ENCODE data around the gene PSMB7.

Gene PSMB7

DNA sequence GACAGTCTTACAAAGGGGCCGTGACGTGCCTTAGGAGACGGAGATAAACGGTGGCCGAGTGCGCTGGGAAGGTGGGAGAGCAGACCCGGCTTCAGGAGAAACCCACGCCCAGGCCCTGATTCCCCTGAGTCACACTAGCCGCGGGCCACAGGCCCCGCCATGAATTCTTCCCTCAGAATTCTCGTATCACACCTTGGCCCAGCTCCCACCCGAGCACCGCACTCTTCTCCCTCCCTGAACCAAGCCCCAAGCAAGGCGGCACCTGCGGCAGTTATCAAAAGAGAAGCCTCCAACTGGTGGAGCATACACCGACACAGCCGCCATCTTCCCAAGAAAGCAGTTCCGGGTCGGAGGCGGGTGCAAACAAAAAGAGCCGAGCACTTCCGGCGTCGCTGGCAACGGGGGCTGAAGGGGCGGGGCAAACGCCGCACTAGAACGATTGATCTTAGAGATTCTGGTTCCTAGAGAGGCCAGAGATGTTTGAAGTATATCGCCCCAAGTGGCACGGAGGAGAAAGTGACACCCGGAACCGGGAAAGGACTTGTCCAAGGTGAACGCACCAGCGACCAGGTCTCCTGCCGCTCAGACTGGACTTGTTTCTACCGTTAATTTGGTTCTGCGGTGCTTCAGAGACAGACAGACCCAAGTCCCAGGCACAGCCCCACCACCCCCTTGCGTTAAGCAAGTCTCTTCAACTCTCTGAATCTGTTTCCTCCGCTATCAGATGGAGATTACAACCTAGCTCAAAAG lies at the start of gene PSMB7:
TSS of gene PSMB7 (minus strand) at position 341 of the 750 bp plus-strand sequence. CDS start at position 324, 17 bp downstream.
- in situ Hi-C loops (cut with MboI; ENCODE audit: low sequenced_read_pairs) = no loop called here

DNA sequence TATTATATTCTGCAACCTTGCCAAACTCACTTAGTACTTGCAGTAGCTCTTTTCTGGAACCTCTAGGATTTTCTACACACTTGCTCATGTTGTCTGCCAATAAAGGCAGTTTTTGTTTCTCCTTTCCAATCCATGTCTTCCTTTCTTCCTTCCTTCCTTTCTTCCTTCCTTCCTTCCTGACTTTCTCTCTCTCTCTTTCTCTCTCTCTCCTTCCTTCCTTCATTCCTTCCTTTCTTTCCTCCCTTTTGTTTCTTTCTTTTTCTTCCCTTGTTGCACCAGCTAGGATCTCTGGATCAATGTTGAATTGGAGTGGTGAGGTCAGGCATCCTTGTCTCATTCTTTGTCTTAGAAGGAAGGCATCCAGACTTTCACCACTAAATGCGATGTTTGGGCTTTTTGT lies 47.5 kb upstream of the PSMB7 start:
- in situ Hi-C loops (cut with MboI; ENCODE audit: low sequenced_read_pairs) = no loop called here

DNA sequence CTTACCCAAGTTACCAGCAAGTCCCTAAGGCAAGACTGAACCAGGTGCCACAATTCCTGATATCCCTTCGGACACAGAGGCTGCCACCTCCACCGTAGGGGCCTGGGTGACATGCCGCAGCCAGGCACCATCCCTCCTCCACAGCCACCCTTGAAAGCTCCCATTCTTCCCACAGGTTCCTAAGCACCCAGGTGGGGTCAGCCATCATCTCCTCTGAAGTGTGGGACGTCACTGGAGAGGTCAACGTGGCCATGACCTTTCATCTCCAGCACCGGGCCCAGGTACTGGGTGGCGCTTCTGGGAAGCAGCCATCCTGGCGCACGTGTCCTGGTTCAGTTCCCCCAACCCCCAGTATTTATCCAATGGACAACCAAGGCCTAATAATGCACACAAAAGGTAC lies 43.2 kb upstream of the PSMB7 start:
- in situ Hi-C loops (cut with MboI; ENCODE audit: low sequenced_read_pairs) = no loop called here

DNA sequence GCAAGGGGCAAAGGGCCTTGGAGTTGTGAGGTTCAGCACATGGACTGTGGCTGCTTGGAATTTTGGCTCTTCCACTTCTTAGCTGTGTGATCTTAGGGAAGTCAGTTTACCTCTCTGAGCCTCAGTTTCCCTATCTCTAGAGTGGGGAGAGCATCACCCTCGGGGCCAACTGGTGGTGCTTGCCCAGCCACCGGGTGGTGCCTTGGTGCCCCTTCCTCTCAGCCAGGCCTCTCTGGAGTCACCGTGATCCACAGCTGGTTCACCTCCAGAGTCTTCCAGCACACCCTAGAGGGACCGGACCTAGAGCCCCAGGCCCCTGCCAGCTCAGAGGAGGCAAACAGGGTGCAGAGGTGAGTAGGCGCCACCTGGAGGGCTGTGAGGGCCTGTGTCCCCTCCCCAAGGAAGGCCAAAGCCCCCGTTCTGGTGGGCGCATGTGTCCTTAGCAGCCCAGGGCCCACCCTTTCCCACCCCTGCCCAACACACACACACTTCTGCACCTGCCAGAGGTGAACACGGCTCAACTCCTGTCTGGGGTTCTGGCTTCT lies 42.7 kb upstream of the PSMB7 start:
- in situ Hi-C loops (cut with MboI; ENCODE audit: low sequenced_read_pairs) = no loop called here

DNA sequence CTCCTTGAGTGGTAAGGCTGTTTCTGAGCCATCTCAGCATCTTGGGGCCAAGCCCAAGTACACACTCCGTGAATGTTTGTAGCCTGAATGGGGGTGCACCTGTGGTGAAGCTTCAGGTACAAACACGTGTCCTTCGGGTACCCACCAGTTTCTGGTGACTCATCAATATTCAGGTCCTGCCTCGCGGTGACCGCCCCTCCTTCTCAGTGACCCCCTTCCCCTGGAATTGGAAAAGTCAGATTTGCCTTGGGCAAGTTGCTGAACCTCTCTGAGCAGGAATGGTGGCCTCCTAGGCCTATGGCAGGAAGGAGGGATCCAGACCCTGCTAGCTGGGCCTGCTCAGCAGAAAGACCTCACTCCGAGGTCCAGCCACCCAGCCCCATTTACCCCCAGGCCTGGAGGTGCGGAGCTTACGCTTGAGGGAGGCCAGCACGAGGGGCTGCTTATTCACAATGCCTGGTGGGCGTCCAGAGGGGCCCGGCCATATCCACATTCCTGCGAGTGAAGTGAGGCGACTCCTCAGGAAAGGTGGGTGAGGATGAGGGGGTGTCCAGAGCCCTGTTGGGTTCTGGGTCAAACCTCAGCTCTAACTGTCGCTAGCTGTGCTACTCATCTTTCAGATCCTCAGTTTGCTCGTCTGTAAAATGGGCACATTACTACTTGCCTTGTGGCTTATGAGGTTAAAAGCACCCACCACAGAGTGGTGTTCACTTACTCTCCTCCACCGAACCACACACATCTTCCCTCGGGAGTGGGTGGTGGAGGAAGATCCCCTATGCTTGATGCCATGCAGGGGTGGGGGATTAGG lies 42.0 kb upstream of the PSMB7 start:
- in situ Hi-C loops (cut with MboI; ENCODE audit: low sequenced_read_pairs) = no loop called here

DNA sequence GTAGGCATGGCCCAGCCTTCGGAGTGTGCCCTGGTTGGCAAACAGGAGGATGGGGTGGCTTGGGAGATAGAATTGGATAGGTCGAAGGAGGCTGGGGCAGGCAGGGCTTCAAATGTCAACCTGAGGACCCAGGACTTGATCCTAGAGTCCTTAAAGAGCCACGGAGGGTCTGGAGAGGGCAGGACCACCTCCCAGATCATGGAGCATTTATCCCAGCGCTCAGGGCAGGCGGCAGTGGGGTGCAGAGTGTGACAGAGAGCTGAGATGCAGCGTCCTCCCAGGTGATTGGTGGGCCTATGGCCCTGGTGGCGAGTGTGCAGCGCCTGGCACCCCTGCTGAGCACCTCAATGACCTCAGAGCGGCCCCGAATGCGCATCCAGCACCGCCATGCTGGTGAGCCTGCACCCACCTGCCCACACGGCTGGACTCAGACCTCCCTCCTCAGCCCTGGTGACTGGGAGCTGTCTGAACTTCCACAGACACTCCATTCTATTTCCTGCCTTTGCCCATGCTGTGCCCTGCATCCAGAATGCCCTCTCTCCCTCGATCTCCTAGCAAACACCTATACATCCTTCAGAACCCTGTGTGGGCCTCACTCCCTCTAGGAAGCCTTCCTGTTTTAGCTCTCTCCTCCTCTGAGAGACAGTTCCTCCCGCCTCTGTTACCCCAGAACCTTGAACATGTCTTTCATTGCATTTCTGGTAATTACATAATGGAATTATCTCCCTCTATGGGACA lies 41.3 kb upstream of the PSMB7 start:
- in situ Hi-C loops (cut with MboI; ENCODE audit: low sequenced_read_pairs) = no loop called here

DNA sequence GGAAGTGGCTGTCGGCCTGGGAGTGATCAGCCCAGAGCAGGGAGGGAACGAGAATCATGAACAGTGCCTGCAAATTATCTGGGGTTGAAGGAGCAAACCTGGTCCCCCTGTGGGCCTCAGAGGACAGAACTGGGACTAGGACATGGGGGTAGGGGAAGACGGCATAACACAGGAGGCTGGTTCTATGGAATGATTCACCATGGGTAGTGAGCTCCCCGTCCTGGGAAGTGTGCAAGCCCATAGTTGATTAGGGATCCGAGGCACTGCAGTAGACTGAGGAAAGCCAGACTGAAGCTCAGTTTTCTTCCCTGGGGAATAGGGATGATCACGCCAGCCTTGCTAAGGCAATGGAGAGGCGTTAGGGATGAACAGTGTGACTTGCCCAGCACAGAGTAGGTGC lies 40.6 kb upstream of the PSMB7 start:
- in situ Hi-C loops (cut with MboI; ENCODE audit: low sequenced_read_pairs) = no loop called here

DNA sequence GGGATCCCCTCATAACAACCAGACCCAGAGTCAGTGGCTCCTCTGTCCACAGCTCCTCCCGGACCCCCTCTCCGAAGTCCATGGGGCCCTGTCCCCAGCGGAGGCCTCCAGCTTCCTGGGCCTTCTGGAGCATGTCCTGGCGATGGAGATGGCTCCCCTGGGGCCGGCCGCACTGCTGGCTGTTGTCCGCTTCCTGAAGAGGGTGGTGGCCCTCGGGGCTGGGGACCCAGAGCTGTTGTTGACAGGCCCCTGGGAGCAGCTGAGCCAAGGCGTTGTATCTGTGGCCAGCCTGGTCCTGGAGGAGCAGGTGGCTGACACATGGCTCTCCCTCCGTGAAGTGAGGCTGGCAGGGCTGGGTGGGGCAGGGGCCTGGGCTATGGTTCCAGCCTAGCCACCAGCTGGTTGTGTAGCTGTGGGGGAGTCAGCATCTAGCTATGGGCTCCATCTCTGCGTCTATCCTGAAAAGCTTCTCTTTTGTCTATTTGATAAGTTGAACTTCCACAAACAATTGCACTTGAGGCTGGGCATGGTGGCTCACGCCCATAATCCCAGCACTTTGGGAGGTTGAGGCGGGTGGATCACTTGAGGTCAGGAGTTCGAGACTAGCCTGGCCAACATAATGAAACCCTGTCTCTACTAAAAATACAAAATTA lies 39.7 kb upstream of the PSMB7 start:
- in situ Hi-C loops (cut with MboI; ENCODE audit: low sequenced_read_pairs) = no loop called here

DNA sequence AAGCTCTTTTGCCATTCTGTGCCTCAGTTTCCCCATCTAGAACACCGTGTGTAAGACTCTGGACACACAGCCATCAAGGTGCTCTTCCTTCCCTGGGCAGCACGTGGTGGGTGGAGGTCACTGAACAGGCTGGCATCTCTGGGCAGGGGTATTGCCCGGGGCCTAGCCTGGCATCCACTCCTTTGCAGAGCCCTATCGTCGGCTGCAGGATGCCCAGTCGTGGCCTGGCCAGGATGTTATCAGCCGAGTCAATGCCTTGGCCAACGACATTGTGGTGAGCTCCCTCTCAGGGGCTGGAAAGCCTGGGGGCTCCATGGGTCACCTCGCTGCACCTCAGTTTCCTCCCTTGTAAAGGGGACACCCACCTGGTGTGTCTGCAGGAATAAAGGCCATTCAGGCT lies 39.1 kb upstream of the PSMB7 start:
- in situ Hi-C loops (cut with MboI; ENCODE audit: low sequenced_read_pairs) = no loop called here

DNA sequence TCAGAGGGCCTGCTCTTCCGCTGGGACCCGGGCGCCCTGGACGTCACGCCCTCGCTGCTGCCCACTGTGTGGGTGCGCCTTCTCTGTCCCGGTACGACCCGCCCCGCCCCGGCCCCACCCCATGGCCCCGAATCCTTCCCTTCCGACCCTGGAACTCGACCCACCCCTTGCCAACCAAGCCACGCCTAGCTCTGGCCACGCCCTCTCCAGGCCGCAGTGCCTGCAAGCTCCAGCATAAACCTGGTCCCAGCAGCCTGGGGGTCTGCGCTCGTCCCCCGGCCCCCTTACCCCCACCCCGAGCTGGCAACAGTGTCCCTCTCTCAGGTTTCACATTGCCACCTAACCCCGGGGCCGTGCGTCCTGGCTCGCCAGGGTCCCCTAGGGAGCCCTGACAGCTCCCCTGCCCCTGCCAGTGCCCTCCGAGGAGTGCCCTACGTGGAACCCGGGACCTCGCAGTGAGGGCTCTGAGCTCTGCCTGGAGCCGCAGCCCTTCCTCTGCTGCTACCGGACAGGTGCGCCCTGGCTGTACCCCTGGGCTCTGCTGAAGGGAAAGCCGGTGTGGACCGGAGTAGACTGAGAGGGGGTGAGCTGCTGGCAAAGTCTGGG lies 38.4 kb upstream of the PSMB7 start:
- in situ Hi-C loops (cut with MboI; ENCODE audit: low sequenced_read_pairs) = no loop called here

DNA sequence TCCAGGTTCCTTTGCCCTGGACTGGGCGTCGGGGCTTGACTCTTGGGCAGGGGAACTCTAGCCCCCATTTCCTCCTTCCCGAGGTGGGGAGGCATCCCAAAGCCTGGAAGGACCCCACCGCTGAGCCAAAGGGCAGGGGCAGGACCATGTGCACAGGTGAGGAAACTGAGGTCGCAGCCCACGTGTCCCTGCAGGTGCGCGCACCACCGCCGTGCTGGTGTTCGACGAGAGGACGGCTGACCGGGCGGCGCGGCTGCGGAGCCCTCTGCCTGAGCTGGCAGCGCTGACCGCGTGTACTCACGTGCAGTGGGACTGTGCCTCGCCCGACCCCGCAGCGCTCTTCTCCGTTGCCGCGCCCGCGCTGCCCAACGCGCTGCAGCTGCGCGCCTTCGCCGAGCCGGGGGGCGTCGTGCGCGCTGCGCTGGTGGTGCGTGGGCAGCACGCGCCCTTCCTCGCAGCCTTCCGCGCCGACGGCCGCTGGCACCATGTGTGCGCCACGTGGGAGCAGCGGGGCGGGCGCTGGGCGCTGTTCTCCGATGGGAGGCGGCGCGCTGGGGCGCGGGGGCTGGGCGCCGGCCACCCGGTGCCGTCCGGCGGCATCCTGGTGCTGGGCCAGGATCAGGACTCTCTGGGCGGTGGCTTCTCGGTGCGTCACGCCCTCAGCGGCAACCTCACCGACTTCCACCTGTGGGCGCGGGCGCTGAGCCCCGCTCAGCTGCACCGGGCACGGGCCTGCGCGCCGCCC lies 37.8 kb upstream of the PSMB7 start:
- in situ Hi-C loops (cut with MboI; ENCODE audit: low sequenced_read_pairs) = no loop called here

DNA sequence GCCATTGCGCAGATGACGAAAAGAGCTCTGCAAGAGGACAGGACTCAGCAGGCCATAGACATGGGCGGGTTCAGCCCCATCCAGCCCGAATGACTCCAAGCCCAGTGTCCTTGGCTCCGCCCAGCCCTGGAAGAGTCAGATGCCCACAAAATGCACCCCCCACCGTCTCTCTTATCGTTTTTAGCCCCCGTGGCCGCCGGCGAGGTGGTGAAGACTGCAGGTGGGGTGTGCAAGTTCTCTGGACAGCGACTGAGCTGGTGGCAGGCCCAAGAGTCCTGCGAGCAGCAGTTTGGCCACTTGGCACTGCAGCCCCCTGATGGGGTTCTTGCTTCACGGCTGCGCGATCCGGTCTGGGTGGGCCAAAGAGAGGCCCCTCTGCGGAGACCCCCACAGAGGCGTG lies 37.1 kb upstream of the PSMB7 start:
- in situ Hi-C loops (cut with MboI; ENCODE audit: low sequenced_read_pairs) = no loop called here

DNA sequence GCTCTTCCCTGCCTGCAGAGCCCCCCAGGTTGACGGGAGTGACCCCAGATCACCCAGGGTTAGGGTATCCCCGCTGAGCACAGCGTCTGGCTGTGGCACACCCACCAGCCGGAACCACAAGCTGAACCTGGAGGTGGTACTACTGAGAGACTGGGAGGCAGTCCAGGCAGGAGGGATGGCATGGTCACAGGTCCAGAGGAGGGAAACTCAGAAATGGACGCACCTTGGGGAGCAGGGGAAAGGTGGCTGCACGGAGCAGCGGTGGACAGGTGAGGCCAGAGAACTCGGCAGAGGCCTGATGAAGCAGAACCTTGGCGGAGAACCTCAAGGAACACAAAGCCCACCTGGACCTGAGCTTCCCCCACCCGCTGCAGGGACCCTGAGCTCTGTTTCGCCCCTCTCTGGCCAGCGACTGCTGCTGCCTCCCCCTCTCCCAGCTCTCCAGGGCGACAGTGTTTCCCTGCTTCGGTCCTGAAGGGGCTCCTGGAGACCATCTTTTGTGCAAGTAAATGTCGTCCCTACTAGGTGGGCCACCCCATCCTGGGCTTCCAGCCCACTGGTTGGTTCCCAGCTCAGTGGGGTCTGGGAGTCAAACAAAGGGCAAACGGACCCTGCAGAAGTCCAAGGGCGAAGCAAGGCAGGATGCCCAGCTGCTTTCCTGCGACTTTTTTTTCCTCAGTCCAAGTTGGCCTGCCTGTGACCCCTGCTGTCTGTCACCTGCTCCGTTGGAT lies 35.9 kb upstream of the PSMB7 start:
- in situ Hi-C loops (cut with MboI; ENCODE audit: low sequenced_read_pairs) = no loop called here

DNA sequence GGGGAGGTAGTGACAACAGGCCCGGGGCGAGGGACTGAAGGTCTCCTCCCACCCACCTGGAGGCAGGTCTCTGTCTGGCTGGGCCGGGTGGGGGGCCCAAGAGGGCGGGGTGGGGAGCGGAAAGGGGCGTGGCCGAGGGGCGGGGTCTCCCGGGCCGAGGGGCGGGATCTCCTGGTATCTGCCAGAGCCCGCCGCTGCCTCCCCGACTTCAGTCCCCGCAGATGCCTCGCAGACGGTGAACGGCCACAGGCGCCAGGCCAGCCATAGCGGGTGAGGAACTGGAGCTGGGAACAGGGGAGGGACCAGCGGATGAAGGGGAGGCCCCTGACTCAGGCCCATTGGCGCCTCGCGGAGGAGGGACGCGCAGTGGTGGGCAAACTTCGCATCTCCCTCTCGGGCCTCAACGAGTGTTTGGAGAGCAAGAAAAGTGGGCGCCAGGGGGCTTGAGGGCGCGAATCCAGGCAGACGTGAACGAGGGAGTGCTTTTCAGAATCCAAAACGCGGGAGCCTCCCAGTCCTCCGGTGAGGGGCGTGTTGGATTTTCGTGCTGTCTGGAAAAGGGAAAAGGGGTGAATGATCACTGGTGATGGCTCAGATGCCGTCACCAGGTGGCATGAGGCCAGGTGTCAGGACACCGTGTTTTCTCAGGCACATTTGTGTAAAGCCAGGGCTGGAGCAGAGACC lies 35.1 kb upstream of the PSMB7 start, which contains the start of gene ADGRD2:
TSS of gene ADGRD2 (plus strand) at position 211 of the 684 bp plus-strand sequence. CDS start 1,216 bp downstream, outside the sequence.
- in situ Hi-C loops (cut with MboI; ENCODE audit: low sequenced_read_pairs) = no loop called here

DNA sequence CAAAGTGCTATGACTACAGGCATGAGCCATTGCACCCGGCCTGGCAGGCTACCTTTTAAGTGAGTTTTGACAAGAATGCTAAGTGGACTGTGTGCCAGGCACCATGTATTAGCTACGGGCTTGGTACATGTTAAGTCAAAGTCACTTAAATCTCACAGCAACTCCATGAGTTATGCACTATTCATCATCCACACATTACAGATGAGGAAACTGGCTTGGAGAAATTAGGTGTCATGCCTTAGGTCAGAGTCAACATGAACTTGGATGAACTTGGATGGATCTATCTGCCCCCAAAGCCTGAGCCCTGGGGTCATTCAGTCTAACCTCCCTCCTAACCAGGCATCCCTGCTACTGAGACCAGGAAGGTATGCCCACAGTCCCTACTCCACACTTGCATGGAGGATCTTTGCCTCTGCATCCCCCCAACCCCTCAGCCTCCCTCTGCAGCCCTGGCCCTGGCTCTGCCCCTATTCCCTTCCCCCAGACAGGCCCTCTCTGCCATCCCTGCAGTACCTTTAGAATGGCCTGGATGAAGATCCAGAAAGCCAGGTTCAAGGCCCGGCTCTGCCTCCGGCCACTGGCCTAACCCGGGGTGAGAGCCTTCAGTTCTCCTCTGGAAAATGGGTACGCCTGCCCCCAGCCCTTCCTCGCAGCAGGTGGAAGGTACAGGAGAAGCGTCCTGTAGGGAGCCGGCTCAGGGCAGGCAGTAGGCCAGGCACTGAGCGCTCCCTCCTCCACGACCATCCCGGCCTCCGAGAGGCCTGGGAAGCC lies 34.3 kb upstream of the PSMB7 start:
- in situ Hi-C loops (cut with MboI; ENCODE audit: low sequenced_read_pairs) = no loop called here

DNA sequence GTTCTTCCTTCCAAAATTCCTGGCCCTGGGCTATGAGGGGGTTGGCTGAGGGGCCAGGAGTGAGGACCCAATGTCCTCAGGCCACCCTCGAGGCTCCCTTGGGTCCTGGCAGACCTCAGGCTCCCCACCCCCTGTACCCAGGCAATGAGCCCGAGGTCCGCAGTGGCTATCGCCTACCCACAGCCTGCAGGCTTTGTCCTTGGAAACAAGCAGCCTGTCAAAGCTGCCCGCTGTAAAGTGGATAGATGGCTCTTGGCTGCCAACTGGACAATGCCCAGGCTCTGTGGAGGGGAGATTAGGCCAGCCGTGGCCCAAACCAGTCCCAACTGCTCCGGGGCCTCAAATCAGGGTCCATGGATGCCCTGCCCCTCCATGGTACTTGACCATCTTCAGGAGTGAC lies 32.8 kb upstream of the PSMB7 start:
- in situ Hi-C loops (cut with MboI; ENCODE audit: low sequenced_read_pairs) = no loop called here

DNA sequence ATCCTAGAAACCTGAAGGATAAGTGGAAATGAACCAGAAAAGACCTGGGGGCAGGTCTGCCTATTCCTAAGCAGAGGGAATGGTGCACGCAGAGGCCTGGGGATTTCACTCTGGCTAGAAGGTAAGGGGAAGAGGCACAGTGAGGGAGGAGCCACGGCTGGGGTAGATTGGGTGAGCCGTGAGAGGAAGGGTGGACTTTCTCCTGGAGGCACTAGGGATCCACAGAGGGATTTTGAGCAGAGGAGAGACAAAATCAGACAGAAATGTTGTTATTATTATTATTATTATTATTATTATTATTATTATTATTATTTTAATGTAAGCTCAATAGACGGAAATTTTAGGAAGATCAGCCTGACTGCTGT lies 32.0 kb upstream of the PSMB7 start:
- in situ Hi-C loops (cut with MboI; ENCODE audit: low sequenced_read_pairs) = no loop called here

DNA sequence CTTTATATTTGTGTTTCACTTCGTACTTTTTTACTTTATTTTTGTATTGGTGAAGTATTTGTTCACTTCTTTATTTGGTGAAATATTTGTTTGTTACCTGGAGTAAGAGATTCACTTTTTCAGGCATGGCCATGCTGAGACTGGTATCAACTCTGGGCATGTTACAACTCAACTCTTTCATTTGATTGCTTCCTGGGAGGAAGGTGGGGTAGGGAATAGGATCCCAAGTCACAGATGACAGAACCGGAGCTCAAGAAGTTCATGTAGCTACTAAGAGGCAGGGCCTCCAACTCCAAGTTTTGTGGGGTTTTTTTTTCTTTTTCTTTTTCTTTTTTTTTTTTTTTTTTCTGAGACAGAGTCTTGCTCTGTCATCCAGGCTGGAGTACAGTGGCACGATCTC lies 28.9 kb upstream of the PSMB7 start:
- in situ Hi-C loops (cut with MboI; ENCODE audit: low sequenced_read_pairs) = no loop called here
